Measurements from ENCODE around the gene PRXL2B. TPM values are rescaled to one million over a fixed set of nuclear protein-coding genes. Genes with fewer than 3 reads are reported as not detected.

PRXL2B gene
- total RNA-seq, 1 experiment from 2014 or later = 34.8 TPM

GRCh38 chr1:2632051-2632430 lies 45.5 kb downstream of the PRXL2B start:
- H3K9me3 ChIP-seq (ENCODE audit: low read depth, low read length, poor library complexity, severe bottlenecking) = no peaks in the 10 kb centered on the region
- CTCF ChIA-PET = no interaction called here

GRCh38 chr1:2632561-2633361 lies 46.2 kb downstream of the PRXL2B start, which contains the start of gene MMEL1:
Gene MMEL1 (minus strand): TSS chr1:2633016. CDS start chr1:2629484, 3,532 bp downstream.
- CTCF ChIA-PET = no interaction called here
- Histone ChIP-seq H3K36me3 (ENCODE audit: insufficient read depth, low read length, poor library complexity, severe bottlenecking) (no peaks in the 10 kb centered on the region), H3K9me3 (ENCODE audit: low read depth, low read length, poor library complexity, severe bottlenecking) (no peaks in the 10 kb centered on the region), H3K27ac (ENCODE audit: low read depth, low read length, poor library complexity, severe bottlenecking) (no peak within 1 kb of the TSS), H3K4me3 (ENCODE audit: low read depth, low read length, poor library complexity, severe bottlenecking) (no peak within 1 kb of the TSS), H3K4me1 (ENCODE audit: insufficient read depth, low read length, poor library complexity, severe bottlenecking) (no peaks in the 10 kb centered on the region), H3K27me3 (replicated peaks; ENCODE audit: insufficient read depth, low read depth, low read length, poor library complexity) (peaks cover 24% of the 10 kb centered on the region)
- POLR2A ChIA-PET (ENCODE audit: low non-redundant PET) = no interaction called here
- DNase-seq (ENCODE audit: low spot score) = no peak
- intact Hi-C loops (cut with micrococcal nuclease; ENCODE audit: unreplicated experiment) = no loop called here
- BruUV-seq (replicated peaks) = no TSS peak
- TF ChIP-seq EZH2 (IDR thresholded peaks at IDR 0.05; ENCODE audit: borderline replicate concordance, low read depth, low read length, poor library complexity, severe bottlenecking) (no peak), CTCF (conservative IDR thresholded peaks at IDR 0.05; ENCODE audit: low read depth, low read length) (no peak)

More at GRCh38 chr1:2632051-2632430, 45.5 kb downstream of the PRXL2B start:
- intact Hi-C loops (cut with micrococcal nuclease; ENCODE audit: unreplicated experiment) = no loop called here
- Histone ChIP-seq H3K4me1 (ENCODE audit: insufficient read depth, low read length, poor library complexity, severe bottlenecking) (no peaks in the 10 kb centered on the region), H3K36me3 (ENCODE audit: insufficient read depth, low read length, poor library complexity, severe bottlenecking) (no peaks in the 10 kb centered on the region), H3K27ac (ENCODE audit: low read depth, low read length, poor library complexity, severe bottlenecking) (no peak overlapping the region), H3K27me3 (replicated peaks; ENCODE audit: insufficient read depth, low read depth, low read length, poor library complexity) (peaks cover 31% of the 10 kb centered on the region), H3K4me3 (ENCODE audit: low read depth, low read length, poor library complexity, severe bottlenecking) (no peak overlapping the region)
- no peak for TF ChIP-seq CTCF (conservative IDR thresholded peaks at IDR 0.05; ENCODE audit: low read depth, low read length)
- no peak for TF ChIP-seq EZH2 (IDR thresholded peaks at IDR 0.05; ENCODE audit: borderline replicate concordance, low read depth, low read length, poor library complexity, severe bottlenecking)
- DNase-seq (ENCODE audit: low spot score) = no peak
- no TSS peak for BruUV-seq (replicated peaks)
- POLR2A ChIA-PET (ENCODE audit: low non-redundant PET) = no interaction called here

GRCh38 chr1:2633366-2633935 lies 46.9 kb downstream of the PRXL2B start:
- intact Hi-C loops (cut with micrococcal nuclease; ENCODE audit: unreplicated experiment) = no loop called here
- ChIA-PET POLR2A (ENCODE audit: low non-redundant PET) (no interaction called here), CTCF (no interaction called here)
- DNase-seq (ENCODE audit: low spot score) = no peak
- Histone ChIP-seq H3K4me1 (ENCODE audit: insufficient read depth, low read length, poor library complexity, severe bottlenecking) (no peaks in the 10 kb centered on the region), H3K27ac (ENCODE audit: low read depth, low read length, poor library complexity, severe bottlenecking) (no peak overlapping the region), H3K36me3 (ENCODE audit: insufficient read depth, low read length, poor library complexity, severe bottlenecking) (no peaks in the 10 kb centered on the region), H3K27me3 (replicated peaks; ENCODE audit: insufficient read depth, low read depth, low read length, poor library complexity) (peaks cover 17% of the 10 kb centered on the region), H3K4me3 (ENCODE audit: low read depth, low read length, poor library complexity, severe bottlenecking) (no peak overlapping the region), H3K9me3 (ENCODE audit: low read depth, low read length, poor library complexity, severe bottlenecking) (no peaks in the 10 kb centered on the region)
- BruUV-seq (replicated peaks) = no TSS peak
- no peak for TF ChIP-seq CTCF (conservative IDR thresholded peaks at IDR 0.05; ENCODE audit: low read depth, low read length)
- no peak for TF ChIP-seq EZH2 (IDR thresholded peaks at IDR 0.05; ENCODE audit: borderline replicate concordance, low read depth, low read length, poor library complexity, severe bottlenecking)
